GM08714 (cell line): ENCODE data around the gene HAUS5.

Experiments
- H3K4me3 ChIP-seq: fragments of 200-500 bp; sonication (Bioruptor generic); 2 replicates; pipeline ENCODE4 v1.5.1; 2014; ENCODE audit warnings: mild to moderate bottlenecking, low read length, inconsistent platforms
- ZNF274 ChIP-seq: IDR thresholded peaks from 2 replicates; pipeline ENCODE4 v1.6.1; 2012; ENCODE audit warnings: mild to moderate bottlenecking, low read depth, low read length

HAUS5 gene

DNA sequence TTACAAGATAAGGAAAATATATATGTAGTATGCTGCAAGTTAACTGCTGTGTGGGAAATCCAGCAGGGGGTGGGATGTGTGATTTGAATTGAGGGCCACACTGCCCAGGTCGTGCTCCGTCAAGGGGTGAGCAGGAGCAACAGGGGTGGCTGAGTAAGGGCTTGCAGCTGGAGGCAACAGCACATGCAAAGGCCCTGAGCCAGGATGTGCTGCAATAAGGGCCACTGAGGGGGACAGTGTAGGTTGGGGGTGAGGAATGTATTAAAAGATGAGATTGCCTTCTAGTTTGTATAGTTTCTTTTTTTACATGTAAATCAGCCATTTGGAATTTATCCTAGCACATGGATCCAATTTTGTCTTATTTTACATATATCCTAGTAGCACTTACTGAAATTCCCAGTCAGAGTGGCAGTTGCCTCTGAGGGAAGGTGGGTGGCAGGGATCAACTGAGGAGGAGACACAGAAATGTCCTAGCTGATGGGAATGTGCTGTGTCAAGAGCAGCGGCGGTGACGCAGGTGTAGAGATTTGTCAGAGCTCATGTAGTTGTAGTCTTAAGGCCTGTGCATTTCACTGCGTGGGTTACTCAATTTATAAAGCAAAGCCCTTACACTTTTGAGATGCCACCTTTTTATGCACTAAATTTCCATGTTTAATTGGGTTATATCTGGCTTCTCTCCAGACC is 10.9 kb downstream of the HAUS5 start:
- H3K4me3 ChIP-seq: no peak overlapping the region
- TF ChIP-seq ZNF274: no peak

- no peak for TF ChIP-seq ZNF274
- H3K4me3 ChIP-seq: peak overlapping the region; percentile 94
These were observed 15.7 kb downstream of the HAUS5 start for GRCh38 chr19:35628264-35628564.

GRCh38 chr19:35628565-35629331 is 16.2 kb downstream of the HAUS5 start, which contains the start of gene RBM42:
Gene RBM42, plus strand, starts transcription at chr19:35629036. Its CDS starts 118 bp downstream, at chr19:35629154.
- H3K4me3 ChIP-seq: peak within 1 kb of the TSS; percentile 94
- no peak for TF ChIP-seq ZNF274

DNA sequence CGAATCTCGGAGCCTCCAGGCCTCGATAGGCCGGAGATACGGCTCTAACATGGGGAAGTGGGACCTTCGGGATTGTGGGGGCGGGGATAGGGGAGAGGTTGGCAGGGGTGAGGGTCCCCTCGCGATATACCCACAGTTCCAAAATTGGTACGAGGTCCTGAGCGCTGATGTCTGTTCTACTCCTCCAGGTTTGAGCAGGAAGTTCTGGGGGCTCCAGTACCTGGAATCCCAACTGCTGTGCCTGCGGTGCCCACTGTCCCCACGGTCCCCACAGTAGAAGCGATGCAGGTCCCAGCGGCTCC is 16.7 kb downstream of the HAUS5 start:
- TF ChIP-seq ZNF274: no peak
- peak overlapping the region; percentile 91 for H3K4me3 ChIP-seq

GRCh38 chr19:35633727-35634440 is 21.3 kb downstream of the HAUS5 start:
- H3K4me3 ChIP-seq: no peak overlapping the region

DNA sequence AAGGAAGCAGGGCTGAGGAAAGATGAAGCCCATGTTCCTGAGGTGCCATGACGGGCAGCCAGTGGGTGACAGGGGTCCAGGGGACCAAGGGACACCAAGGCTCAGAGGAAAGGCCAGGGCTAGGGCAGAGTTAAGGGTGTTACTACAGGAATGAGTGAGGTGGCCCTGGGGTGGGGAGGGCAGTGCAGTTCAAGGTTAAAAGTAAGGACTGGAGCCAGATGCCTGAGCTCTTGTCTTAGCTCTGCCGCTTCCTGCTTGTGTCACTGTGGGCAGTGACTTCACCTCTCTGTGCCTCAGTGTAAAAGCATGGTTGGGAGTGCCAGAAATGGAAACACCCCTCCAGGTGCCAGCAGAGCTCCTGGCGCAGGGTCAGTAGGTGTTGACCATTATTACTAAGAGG is 24.1 kb downstream of the HAUS5 start:
- no peak overlapping the region for H3K4me3 ChIP-seq
- TF ChIP-seq ZNF274: no peak

More at GRCh38 chr19:35633727-35634440, 21.3 kb downstream of the HAUS5 start:
- TF ChIP-seq ZNF274: no peak

GRCh38 chr19:35637165-35637564 is 24.6 kb downstream of the HAUS5 start:
- TF ChIP-seq ZNF274: no peak
- H3K4me3 ChIP-seq: no peak overlapping the region

- no peak for TF ChIP-seq ZNF274
These were observed 26.7 kb downstream of the HAUS5 start for GRCh38 chr19:35639321-35639639.

DNA sequence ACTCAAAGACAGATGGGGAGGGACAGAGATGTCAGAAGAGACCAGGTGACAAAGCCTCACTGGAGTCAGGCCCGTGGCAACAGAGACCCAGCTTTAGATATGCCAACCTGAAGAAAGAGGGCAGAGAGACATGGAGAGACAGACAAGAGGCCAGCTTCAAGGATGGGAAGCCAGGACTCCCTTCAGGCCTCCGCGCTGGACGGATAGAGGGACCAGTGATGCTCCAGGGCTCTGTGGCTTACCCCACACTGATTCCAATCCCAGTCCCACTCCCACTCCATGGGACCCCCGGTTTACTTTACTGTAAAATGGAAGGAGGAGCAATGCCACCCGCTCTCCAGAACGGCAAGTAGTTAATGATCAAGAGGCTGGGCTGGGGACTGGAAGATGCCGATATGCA is 27.3 kb downstream of the HAUS5 start:
- no peak for TF ChIP-seq ZNF274
- H3K4me3 ChIP-seq: no peak overlapping the region

More at GRCh38 chr19:35639321-35639639, 26.7 kb downstream of the HAUS5 start:
- no peak overlapping the region for H3K4me3 ChIP-seq

DNA sequence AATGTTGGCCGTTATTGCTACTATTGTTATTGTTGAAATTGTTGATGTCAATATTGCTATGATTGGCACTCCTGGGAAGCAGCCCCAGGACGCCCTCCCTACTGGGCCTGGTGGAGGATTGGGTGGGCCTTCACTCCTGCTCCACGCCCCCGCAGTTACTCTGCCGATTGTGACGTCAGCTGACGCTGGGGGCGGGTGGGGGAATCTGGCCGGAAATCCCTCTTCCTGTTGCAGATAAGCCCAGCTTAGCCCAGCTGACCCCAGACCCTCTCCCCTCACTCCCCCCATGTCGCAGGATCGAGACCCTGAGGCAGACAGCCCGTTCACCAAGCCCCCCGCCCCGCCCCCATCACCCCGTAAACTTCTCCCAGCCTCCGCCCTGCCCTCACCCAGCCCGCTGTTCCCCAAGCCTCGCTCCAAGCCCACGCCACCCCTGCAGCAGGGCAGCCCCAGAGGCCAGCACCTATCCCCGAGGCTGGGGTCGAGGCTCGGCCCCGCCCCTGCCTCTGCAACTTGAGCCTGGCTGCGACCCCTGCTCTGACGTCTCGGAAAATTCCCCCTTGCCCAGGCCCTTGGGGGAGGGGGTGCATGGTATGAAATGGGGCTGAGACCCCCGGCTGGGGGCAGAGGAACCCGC is 29.1 kb downstream of the HAUS5 start, which contains the start of gene ETV2:
ETV2 (plus strand) TSS at position 231 of the 637 bp plus-strand sequence. CDS start 716 bp downstream, outside the sequence.
- no peak for TF ChIP-seq ZNF274
- no peak within 1 kb of the TSS for H3K4me3 ChIP-seq

DNA sequence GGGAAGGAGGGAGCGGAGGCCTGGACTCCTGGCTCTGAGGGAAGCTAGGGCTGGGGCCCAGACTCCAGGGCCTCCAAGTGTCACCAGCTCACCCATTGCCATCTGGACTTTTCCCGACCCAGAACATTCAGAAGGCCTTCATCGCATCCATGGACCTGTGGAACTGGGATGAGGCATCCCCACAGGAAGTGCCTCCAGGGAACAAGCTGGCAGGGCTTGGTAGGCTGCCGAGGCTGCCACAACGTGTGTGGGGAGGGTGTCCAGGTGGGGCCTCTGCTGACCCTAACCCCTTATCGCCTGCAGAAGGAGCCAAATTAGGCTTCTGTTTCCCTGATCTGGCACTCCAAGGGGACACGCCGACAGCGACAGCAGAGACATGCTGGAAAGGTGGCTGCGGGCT is 29.8 kb downstream of the HAUS5 start:
- no peak overlapping the region for H3K4me3 ChIP-seq
- no peak for TF ChIP-seq ZNF274

GRCh38 chr19:35642798-35643254 is 30.3 kb downstream of the HAUS5 start:
- H3K4me3 ChIP-seq: peak overlapping the region; percentile 55; the same call in 1 of the 2 replicates
- no peak for TF ChIP-seq ZNF274

DNA sequence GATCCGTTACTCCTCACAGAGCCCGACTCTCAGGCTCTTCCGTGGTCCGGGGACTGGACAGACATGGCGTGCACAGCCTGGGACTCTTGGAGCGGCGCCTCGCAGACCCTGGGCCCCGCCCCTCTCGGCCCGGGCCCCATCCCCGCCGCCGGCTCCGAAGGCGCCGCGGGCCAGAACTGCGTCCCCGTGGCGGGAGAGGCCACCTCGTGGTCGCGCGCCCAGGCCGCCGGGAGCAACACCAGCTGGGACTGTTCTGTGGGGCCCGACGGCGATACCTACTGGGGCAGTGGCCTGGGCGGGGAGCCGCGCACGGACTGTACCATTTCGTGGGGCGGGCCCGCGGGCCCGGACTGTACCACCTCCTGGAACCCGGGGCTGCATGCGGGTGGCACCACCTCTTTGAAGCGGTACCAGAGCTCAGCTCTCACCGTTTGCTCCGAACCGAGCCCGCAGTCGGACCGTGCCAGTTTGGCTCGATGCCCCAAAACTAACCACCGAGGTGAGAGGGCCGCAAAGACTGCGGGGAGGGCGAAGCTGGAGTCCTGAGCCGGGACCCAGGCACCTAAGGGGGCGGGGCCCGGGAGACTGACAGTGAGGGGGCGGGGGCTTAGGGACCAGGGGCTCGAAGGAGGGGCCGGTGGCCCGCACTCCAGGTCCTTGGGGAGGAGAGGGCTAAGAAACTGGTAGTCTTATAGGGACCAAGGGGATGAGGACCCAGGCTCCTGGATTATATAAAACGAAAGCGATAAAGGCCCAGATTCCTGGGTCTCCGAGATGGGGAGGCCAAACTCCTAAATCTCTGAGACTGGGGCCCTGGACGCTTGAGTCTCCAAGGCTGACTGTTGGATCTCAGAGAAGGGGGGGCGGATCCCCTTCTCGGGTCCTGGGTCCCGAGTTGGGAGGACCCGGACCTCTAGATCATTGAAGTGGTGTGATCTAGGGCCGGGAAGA is 31.0 kb downstream of the HAUS5 start:
- TF ChIP-seq ZNF274: no peak
- H3K4me3 ChIP-seq: peak overlapping the region; percentile 55
